ENCODE results near the gene TMEM45B.
"Not testable (repeated sequence)": the region's sequence is repeated elsewhere in the genome, so short reads cannot be mapped to it uniquely, and the experiment has no call there.

The TMEM45B gene

DNA sequence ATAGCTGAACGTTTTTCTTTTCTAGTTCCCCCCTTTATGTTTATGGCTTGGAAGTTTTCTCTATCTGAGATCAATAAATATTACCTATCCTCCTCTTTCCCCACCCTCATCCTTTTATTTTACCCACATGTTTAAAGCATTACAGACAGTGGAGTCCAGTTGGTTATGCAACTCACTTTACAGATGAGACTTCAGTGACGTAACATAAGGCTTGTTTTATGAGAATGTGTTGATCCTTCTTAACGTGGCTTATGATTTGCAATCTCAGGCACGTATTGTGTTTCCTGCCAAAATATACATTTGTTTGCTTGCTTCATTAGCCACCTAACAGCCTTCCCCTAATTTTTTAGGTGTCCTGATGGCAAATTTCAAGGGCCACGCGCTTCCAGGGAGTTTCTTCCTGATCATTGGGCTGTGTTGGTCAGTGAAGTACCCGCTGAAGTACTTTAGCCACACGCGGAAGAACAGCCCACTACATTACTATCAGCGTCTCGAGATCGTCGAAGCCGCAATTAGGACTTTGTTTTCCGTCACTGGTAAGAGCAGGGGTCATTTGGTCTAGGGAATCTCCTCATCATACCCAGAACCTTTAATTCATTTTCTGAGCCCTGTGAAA is 36.6 kb downstream of the TMEM45B start:
- DNase-seq (ENCODE audit: low spot score), result no peak

DNA sequence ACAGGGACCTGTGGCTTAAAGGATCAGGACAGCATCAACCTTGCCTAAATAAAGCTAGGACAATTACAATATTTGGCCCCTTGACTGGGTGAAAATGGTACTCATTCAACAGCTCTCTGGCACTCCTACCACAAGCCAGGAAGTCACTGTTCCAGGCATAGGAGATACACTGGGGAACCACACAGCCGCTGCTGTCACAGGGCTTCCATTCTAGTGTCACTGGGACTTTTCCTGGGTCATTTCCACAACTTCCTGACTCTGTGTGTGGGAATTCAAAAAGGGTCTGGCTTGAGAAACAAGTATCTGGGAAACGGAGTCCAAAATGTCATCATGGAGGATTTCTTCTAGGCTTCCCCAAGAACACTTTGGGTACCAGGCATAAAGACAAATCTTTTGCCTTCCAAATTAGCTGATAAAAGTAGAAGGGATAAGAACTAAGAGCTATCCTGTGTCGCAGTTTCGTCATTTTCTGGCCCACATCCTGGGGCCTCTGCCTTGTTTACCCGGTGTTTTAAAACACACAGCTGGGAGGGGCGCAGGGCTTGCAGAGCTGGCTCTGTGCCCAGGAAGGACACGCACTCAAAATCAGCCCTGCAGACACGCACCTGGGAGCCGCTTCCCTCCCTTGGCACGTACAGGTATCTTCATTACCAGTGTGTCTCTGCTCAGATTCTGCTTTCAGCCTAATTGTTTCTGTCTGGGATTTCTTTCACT is 38.0 kb downstream of the TMEM45B start:
- peak; percentile 62 for DNase-seq (ENCODE audit: low spot score)

DNA sequence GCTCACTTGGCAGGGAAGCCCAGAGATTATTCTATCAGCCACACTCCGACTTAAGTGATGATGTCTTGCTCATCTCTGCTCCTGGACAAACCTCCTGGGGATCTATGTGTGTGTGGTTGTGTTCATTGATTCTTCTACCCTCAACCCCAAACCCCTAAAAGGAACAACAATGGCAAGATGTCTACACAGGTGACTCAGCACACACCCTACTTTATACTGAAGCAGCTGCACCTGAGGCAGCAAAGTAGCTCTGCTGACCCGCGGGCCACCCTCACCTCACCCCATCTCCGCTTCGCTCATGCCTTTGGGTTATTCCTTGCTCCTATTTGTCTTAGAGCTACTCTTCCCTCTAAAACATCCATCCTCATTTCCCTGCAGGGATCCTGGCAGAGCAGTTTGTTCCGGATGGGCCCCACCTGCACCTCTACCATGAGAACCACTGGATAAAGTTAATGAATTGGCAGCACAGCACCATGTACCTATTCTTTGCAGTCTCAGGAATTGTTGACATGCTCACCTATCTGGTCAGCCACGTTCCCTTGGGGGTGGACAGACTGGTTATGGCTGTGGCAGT is 38.7 kb downstream of the TMEM45B start:
- no peak for DNase-seq (ENCODE audit: low spot score)

DNA sequence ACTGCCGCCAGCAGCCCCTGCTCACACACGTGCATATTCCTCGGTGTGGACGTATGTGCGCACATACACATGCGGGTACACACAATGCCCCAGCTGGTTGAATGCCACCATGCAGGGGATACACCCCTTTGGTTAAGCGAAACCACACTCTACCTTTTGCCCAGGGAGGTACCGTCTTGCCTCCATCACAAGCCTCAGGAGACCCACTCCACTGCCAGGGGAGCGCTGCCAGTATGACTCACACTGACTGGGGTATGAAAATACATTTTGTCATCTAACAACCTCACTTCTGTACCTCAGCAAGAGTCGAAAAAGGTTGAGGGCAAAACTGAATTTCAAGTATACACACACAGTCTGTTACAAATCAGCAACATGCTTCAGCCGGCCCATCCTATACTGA is 39.4 kb downstream of the TMEM45B start:
- no peak for DNase-seq (ENCODE audit: low spot score)

DNA sequence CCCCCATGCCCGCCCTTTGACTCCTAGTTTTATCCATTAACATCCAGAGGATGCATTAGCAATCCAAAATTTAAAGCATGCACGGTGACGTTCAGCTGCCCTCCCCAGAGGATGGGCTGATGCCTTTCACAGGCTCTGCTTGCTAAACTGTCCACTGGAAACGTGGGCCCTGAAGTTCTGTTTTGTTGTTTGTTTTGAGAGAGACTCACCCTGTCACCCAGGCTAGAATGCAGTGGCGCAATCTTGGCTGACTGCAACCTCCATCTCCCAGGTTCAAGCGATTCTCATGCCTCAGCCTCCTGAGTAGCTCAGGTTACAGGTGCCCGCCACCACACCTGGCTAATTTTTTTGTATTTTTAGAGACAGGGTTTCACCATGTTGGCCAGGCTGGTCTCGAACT is 40.4 kb downstream of the TMEM45B start:
- DNase-seq (ENCODE audit: low spot score), result no peak

DNA sequence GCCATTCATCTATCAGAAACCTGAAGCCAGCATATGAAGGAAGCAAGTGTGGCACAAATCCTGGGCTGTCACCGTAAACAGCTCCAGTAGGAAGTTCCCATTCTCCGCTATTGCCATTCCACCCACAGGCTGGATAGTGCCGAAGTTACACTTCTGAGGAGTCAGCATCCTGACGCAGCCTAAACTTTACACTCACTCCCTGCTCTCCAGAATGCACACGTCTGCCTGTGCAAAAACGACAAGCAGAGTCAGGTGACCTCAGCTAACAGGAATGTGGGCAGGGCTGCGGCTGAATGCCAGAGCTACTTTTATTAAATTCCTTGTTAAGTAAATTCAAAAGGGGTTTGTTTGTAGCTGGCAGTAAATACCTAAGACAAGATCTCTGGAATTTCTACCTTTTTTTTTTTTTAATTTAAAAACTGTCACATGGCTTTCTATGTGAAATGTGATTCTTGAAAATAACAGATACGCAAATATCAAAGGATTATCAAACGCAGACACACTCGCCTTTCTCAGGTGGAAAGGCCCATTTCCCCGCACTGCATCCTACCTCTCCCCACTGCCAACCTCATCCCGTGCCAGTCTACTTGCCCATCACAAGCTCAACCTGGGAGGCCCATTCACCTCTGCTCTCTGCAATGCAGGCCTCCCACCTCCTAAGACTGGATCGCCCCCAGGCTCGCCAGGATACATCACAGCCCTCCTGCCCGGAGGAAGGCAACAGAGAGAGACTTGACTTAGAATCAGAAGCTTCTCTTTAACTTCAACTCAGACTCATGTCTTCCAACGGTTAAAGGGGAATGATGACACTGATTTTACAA is 46.3 kb downstream of the TMEM45B start:
- no peak for DNase-seq (ENCODE audit: low spot score)

DNA sequence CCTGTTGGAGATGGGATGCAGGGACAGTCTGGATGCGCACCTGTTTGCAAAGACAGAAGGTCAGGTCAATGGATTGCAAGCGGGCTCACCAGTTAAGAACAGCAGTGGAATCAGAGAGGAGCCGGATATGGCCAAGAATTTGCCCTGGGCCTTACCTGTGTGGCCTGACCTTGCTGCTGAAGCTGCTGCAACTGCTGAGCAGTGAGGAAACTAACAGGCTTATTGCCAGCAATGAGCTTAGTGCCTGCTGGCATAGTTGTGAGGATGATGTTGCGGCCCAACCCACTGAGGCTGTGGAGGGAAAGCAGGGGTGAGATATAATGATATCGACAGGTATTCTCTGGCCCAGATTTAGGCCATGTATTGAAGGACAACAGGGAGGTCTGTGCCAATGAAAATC is 49.2 kb downstream of the TMEM45B start:
- no peak for DNase-seq (ENCODE audit: low spot score)

DNA sequence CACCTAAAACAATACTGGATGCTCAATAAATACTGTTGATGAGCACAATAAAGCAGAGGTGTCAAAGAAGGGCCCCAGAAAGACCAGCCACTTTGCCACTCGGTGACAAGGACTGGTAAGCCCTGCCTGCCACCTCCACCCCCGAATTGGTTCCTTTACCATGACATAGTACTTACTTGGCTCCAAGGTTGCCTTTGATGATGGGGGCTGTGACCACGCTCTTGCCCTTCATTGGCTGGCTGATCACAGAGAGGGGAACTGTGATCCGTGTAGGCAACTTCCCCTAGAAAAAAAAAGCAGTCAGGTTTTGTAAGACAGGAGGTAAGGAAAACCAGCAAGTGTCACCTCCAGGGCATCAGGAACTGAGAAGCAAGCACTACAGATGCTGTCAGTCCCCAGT is 50.1 kb downstream of the TMEM45B start:
- DNase-seq (ENCODE audit: low spot score), result no peak

DNA sequence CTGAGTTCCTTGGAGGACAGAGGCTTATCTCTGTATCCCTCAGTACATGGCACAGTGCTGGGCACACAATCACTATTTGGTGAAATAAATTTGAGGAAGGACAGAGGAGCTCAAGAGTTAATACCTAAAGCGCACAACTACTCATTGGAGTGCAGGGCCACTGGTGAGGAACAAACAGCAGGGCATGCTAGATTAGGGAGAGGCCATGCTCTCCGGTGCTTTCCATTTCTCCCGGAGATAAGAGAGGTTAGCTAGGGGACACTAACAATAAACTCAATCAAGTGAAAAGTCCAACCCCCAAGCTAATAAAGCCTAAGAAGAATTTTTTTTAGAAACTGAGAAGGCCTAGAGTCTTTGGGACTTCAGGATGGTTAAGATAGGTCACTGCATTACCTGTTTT is 50.7 kb downstream of the TMEM45B start:
- no peak for DNase-seq (ENCODE audit: low spot score)

DNA sequence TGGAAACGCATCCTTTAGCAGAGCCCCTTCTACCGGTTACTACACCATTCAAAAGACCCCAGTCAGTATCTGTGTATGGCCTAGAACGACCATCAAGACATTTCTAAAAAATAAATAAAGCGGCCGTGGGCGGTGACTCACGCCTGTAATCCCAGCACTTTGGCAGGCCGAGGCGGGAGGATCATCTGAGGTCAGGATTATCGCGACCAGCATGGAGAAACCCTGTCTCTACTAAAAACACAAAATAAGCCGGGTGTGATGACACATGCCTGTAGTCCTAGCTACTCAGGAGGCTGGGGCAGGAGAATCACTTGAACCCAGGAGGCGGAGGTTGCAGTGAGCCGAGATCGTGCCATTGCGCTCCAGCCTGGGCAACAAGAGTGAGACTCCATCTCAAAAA is 53.0 kb downstream of the TMEM45B start:
- DNase-seq (ENCODE audit: low spot score), result not testable (repeated sequence)

DNA sequence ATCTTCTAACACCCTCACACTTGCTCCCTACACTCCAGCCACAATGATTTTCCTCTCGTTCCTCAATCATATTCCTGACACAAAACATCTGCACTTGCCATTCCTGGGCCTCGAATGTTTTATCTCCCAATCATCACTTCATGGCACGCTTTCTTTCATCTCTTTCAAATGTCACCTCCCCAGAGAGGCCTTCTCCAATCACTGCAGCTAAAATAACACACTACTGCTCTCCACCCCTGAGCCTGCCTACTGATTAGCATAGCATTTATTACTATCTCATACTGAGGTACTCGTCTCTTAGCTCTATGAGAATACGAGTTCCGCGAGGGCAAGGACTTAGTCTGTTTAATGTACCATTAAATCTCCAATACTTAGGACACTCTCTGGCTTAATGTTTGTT is 56.3 kb downstream of the TMEM45B start:
- no peak for DNase-seq (ENCODE audit: low spot score)

DNA sequence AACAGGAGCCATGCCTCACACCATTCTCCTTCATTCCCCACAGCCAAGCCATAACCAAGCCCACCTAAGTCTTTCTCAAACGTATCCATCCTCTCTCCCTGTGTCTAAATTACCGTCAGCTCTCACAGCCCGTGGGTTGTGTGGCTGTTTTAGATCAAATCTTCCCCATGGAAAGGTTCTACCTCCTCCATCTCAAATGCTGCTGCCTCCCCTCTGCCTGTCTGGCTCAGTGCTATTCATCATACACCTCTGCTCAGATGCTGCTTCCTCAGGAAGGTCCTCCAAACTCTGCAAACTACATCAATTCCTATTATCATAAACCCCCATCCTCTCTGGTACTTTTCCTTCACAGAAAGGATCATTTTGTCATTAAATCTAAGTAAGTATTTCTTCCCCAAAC is 64.7 kb downstream of the TMEM45B start:
- no peak for DNase-seq (ENCODE audit: low spot score)

DNA sequence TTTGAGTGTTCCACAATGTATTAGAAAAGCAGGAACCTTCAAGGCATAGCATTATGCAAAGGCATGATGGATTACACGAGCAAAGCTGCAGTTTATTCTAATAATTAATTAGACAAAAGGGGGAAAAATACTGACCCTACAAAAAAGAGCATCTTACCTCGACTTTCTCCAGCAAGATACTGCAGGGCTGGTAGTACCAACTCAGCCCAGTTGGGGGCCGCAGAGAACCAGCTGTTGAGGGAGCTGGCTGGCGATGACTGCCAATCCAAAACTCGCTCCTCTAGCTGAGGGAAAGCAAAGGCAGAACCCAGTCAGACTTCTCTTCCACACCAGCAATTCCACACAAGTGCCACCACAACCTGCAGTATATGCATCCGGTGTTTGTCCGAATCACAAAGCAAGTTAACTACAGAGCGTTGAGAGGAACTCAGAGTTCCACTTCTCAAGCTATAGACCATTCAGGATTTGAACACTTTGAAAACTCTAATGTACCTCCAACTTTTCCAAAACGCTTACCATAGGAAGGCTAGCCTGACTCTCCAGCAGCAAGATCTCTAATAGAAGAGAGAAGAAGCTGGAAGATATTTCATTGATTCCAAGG is 66.0 kb downstream of the TMEM45B start:
- peak; percentile 66 for DNase-seq (ENCODE audit: low spot score)

DNA sequence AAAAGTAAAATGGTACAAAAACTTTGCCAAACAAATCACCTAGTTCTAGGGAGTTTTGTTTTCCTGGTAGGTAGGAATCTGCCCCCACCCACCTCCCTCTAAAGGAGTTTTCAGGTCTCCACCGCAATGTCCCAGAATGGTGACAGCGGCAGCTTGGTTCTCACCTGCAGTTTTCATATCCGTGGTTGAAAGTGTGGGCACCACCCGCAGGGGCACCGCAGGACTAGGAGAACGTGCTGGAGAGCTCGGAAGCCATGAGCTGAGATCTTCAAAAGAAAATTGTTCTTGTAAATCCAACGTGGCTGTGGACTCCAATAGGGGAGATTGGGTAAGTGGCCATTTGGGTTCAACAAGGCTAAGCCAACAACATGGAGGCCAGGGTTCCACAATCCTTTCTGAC is 68.9 kb downstream of the TMEM45B start:
- DNase-seq (ENCODE audit: low spot score), result no peak

DNA sequence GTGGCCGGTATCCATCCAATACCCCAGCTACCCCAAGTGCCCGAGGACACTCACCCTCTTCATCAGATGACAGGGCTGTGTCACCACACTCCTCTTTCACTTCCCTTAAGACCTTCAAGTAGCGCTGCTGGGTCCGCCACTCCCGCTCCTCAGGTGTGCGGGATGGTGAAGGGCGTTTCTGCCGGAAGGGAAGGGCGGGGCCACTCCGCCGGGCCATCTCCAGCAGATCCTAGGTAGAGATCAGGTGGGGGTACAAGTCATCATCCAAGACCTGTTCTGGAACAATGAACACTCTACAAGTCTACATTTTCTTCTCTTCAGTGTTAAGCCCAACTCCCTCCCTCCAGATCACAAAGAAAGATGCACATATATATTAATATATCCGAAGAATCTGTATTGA is 69.7 kb downstream of the TMEM45B start:
- no peak for DNase-seq (ENCODE audit: low spot score)

DNA sequence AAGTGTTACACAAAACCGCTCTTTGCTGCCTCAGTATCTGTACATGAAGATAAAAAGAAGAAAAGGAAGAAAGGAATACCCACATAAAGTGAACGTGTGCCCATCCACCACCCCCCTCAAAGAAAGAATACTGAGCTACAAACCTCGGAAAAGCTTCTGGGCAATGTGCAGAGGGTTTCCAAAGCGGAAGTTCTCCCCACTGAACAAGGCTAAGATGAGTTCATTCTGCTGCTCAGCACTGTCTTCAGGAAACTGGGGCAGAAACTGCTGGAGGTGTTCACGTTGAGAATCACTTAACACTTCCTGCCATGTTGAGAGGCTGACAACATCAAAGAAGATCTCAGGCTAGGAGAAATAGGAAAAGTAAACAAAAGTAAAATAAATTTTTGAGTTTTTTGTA is 72.8 kb downstream of the TMEM45B start:
- no peak for DNase-seq (ENCODE audit: low spot score)

DNA sequence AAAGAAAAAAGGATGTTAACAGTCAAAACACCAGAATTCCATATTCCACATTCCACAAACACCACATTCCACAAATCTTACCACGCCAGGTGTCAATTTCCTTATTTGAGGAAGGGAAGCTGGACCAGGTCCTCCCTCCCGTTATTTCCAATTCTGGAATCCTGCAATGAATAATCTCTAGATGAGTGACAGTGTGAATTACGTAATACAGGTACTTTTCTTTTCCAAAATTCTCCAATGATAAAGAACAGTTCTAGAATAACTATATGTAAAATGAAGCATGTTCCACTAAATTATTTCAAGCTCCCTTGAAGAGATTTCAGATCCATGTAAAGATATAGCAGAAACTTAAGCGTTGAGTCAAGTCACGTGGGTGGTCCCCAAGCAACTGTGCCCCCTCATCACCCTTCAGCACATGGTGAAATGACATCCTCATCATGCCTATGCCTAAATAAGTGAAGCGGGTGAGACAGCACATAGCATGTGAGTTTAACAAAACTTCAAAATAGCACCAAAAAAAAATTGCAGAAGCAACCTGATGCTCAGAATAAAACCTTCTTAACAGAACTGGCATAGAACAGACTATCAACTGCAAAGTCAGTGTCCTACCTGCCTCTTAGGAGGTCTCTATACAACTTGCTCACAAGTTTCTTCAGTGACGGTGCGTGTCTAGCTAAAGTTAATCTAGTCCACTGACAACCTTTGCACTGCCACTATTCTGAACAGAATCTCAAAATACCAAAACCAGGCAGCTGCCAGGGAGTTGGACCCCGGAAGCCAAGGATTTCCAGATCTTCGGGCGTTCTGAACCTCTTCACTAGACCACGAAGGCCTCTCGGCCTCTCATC is 78.9 kb downstream of the TMEM45B start:
- DNase-seq (ENCODE audit: low spot score), result peak; percentile 56

DNA sequence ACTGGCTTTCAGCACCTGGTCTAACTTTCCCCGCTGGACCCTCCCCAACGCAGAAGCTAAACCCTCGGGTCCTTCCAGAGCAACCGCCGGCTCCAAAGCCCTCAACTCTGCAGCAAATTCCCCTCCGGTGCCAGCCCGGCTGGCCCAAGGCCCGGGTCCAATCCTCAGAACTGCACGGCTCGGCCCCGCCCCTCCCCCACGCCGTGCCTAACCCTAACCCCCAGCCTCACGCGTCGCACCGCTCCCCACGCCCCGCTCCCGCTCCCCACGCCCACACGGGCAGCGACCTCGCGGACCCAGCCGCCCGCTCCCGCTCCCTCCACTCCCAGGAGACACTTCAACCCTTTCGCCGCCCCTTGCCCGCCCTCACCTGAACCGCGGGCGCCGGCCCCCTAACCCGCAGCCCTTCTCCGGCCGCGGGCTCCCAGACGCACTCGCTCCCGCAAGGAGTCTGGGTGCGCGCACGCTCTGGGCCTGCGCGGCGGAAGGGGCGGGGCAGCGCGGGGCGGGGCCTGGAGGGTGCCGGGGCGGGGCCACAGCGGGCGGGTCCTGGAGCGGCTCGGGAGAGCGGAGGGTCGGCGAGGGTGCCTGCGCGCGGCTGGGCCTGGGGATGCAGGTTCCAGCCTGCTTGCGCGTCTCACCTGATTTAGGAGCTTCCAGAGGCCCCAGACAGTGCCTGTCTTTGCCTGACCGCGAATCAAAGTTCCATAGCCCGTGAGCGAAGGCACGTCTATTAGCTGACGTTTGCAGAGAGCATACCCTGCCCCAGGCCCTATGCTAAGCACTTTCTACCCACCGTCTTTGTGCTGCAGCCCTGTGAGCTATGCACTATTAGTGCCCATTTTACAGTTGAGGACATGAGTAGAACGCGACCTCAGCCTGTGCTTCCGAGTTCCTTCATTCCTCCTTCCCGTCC is 79.7 kb downstream of the TMEM45B start, which contains the start of gene NFRKB:
Gene NFRKB, minus strand, starts transcription at position 453 of the 916 bp plus-strand sequence. CDS start 2,729 bp downstream, outside the sequence.
- DNase-seq (ENCODE audit: low spot score), result peak; percentile 87

DNA sequence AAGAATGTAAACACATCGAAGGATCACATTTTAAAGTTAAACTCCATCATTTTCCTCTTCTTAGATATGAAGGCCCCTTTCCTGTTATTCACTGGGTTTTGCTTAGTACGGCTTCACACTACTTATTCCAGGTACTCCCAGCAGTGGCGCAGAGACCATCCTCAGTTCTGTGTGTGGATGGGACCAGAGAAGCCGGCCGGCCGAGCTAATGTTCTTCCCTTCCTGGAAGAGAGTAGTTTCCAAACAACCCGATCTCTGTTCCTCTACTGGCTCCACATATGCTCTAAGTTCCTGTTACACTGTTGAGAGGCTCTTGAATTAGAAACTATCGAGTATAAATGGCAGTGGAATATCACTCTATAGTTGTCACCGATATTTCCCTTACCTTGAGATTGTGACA is 80.4 kb downstream of the TMEM45B start:
- peak; percentile 19 for DNase-seq (ENCODE audit: low spot score)

DNA sequence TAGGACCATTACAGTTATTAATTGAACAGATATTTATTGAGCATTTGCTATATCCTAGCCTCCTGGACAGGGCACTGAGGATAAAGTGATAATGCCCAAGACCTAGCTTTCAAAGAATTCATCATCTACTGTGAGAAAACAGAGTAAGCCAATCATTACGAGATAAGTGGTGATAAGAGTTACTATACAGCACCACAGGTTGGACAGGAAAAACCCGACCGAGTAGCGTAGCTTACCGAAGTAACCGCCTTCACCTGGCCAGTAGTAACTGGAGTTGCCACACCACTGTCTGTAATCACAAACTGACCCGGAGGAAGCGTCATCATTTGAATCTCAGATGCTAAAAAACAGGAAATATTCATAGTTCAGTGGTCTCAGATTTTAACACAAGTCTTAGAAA is 89.8 kb downstream of the TMEM45B start:
- no peak for DNase-seq (ENCODE audit: low spot score)
